Neuronal stem cell (in vitro differentiated cells): Measurements from ENCODE around the gene HOXB8.
A peak's percentile ranks its signal among the peaks of the same experiment; 100 is the strongest.

Source experiments
- DNase-seq: peaks from one replicate; pipeline ENCODE4 v3.0.0-alpha.2; 2013; ENCODE audit warnings: low spot score
- H2AFZ ChIP-seq: one replicate; pipeline ENCODE4 v1.6.1; 2013; ENCODE audit warnings: mild to moderate bottlenecking, low read length, inconsistent platforms
- H2AK5ac ChIP-seq: 2 replicates; pipeline ENCODE4 v1.6.1; 2013; ENCODE audit warnings: low read depth, mild to moderate bottlenecking, inconsistent platforms, low read length, moderate library complexity, mixed read lengths
- H2BK120ac ChIP-seq: 2 replicates; pipeline ENCODE4 v1.6.1; 2013; ENCODE audit warnings: low read depth, mild to moderate bottlenecking, inconsistent platforms, low read length, moderate library complexity, mixed read lengths
- H2BK12ac ChIP-seq: one replicate; pipeline ENCODE4 v1.6.1; 2013; ENCODE audit warnings: low read length, inconsistent platforms
- H2BK15ac ChIP-seq: 2 replicates; pipeline ENCODE4 v1.6.1; 2013; ENCODE audit warnings: mild to moderate bottlenecking, low read length, inconsistent platforms, mixed read lengths
- H2BK5ac ChIP-seq: one replicate; pipeline ENCODE4 v1.6.1; 2013; ENCODE audit warnings: inconsistent platforms, mild to moderate bottlenecking, low read length, moderate library complexity
- H3K14ac ChIP-seq: one replicate; pipeline ENCODE4 v1.6.1; 2013; ENCODE audit warnings: low read length, inconsistent platforms
- H3K18ac ChIP-seq: 2 replicates; pipeline ENCODE4 v1.6.1; 2013; ENCODE audit warnings: low read length, inconsistent platforms
- H3K23ac ChIP-seq: 2 replicates; pipeline ENCODE4 v1.6.1; 2013; ENCODE audit warnings: low read depth, mild to moderate bottlenecking, mixed read lengths, low read length, inconsistent platforms; ENCODE audit not compliant: poor library complexity
- H3K27ac ChIP-seq: replicated peaks from 3 replicates; pipeline ENCODE4 v1.5.1; 2013; ENCODE audit warnings: low read length, inconsistent platforms
- H3K27me3 ChIP-seq, 3 experiments: 2 replicates each; pipeline ENCODE4 v1.6.1; 2013; ENCODE audit warnings: low read length in 3 of 3, mild to moderate bottlenecking in 2 of 3, inconsistent platforms in 1 of 3, low read depth in 1 of 3, mixed read lengths in 1 of 3, moderate library complexity in 1 of 3; ENCODE audit not compliant: control insufficient read depth in 3 of 3, insufficient read depth in 3 of 3
- H3K36me3 ChIP-seq, 2 donors: replicated peaks in 1 of 2; 2 replicates each; pipeline ENCODE4 v1.6.1; 2013; ENCODE audit warnings: low read length in 2 of 2; ENCODE audit not compliant: control insufficient read depth in 2 of 2, insufficient read depth in 2 of 2
- H3K4ac ChIP-seq: 2 replicates; pipeline ENCODE4 v1.6.1; 2013; ENCODE audit warnings: inconsistent platforms, mild to moderate bottlenecking, low read length, moderate library complexity
- H3K4me1 ChIP-seq, 2 donors: 1 replicate in 1 of 2; 2 replicates in 1 of 2; pipeline ENCODE4 v1.6.1; 2013; ENCODE audit warnings: low read length in 2 of 2, low read depth in 1 of 2; ENCODE audit not compliant: control insufficient read depth in 2 of 2, insufficient read depth in 1 of 2
- H3K4me2 ChIP-seq: one replicate; pipeline ENCODE4 v1.6.1; 2013; ENCODE audit warnings: mild to moderate bottlenecking, low read length, inconsistent platforms; ENCODE audit not compliant: insufficient read depth, poor library complexity, severe bottlenecking
- H3K4me3 ChIP-seq, 2 donors: 2 replicates each; pipeline ENCODE4 v1.5.1; 2013; ENCODE audit warnings: low read length in 2 of 2, mild to moderate bottlenecking in 2 of 2, inconsistent platforms in 1 of 2, moderate library complexity in 1 of 2
- H3K79me1 ChIP-seq: one replicate; pipeline ENCODE4 v1.6.1; 2013; ENCODE audit warnings: low read depth, mild to moderate bottlenecking, inconsistent platforms, low read length, moderate library complexity
- H3K9ac ChIP-seq: one replicate; pipeline ENCODE4 v1.6.1; 2013; ENCODE audit warnings: mild to moderate bottlenecking, low read depth, low read length, inconsistent platforms; ENCODE audit not compliant: poor library complexity
- H3K9me3 ChIP-seq, 2 donors: replicated peaks in 1 of 2; 2 replicates each; pipeline versions ENCODE3 to v1.6.1; 2013; ENCODE audit warnings: low read length in 2 of 2, mild to moderate bottlenecking in 2 of 2, inconsistent platforms in 1 of 2, low read depth in 1 of 2, mixed read lengths in 1 of 2, moderate library complexity in 1 of 2; ENCODE audit not compliant: control insufficient read depth in 2 of 2, insufficient read depth in 1 of 2
- H4K8ac ChIP-seq: one replicate; pipeline ENCODE4 v1.6.1; 2013; ENCODE audit warnings: low read depth, mild to moderate bottlenecking, inconsistent platforms, low read length, moderate library complexity
- H4K91ac ChIP-seq: one replicate; pipeline ENCODE4 v1.6.1; 2013; ENCODE audit warnings: low read length, low read depth, mild to moderate bottlenecking, inconsistent platforms; ENCODE audit not compliant: poor library complexity
- WGBS, 2 donors: extraction: QIAGEN DNeasy Blood & Tissue Kit; methylation state at CpG; one replicate each; pipeline ENCODE4 v1.1.7; 2013; ENCODE audit warnings: missing lambda C conversion rate in 2 of 2, mixed read lengths in 1 of 2; ENCODE audit not compliant: insufficient read length in 2 of 2, insufficient replicate concordance in 1 of 2; ENCODE audit errors: extremely low coverage in 2 of 2; 5-methylcytosine and 5-hydroxymethylcytosine counted together

HOXB8 gene

GRCh38 chr17:48594538-48595277 is 20.4 kb downstream of the HOXB8 start:
- no peak overlapping the region for H2BK120ac ChIP-seq
- H3K9ac ChIP-seq, result no peak overlapping the region
- H3K4me2 ChIP-seq, result no peak overlapping the region
- no peak overlapping the region for H2AK5ac ChIP-seq
- WGBS, 2 donors, result no CpG with 5 or more reads among the region's 25 CpGs
- no peak overlapping the region for H4K91ac ChIP-seq
- no peaks in the 10 kb centered on the region for H3K4me1 ChIP-seq
- H3K18ac ChIP-seq, result no peak overlapping the region
- no peak overlapping the region for H2BK12ac ChIP-seq
- peak overlapping the region; percentile 53 for H2AFZ ChIP-seq
- no peak for DNase-seq
- H3K14ac ChIP-seq, result no peak overlapping the region
- H3K27ac ChIP-seq, result no peak overlapping the region
- H4K8ac ChIP-seq, result no peak overlapping the region
- H3K36me3 ChIP-seq, result no peaks in the 10 kb centered on the region
- H2BK5ac ChIP-seq, result no peak overlapping the region
- H3K79me1 ChIP-seq, result no peaks in the 10 kb centered on the region
- no peak overlapping the region for H3K4me3 ChIP-seq
- H3K9me3 ChIP-seq, result peaks cover 0 to 4% of the 10 kb centered on the region in 2 donors
- no peak overlapping the region for H2BK15ac ChIP-seq
- H3K27me3 ChIP-seq, result peaks cover 66 to 100% (median 100%) of the 10 kb centered on the region in 3 experiments
- H3K23ac ChIP-seq, result no peak overlapping the region
- no peak overlapping the region for H3K4ac ChIP-seq

GRCh38 chr17:48593840-48594537 is 21.1 kb downstream of the HOXB8 start:
- H2BK5ac ChIP-seq, result no peak overlapping the region
- no peaks in the 10 kb centered on the region for H3K79me1 ChIP-seq
- no peak overlapping the region for H3K4me3 ChIP-seq
- H2BK12ac ChIP-seq, result no peak overlapping the region
- no peaks in the 10 kb centered on the region for H3K36me3 ChIP-seq
- no peaks in the 10 kb centered on the region for H3K4me1 ChIP-seq
- no peak overlapping the region for H2AK5ac ChIP-seq
- peaks cover 67 to 100% (median 100%) of the 10 kb centered on the region in 3 experiments for H3K27me3 ChIP-seq
- H3K14ac ChIP-seq, result no peak overlapping the region
- H2BK120ac ChIP-seq, result no peak overlapping the region
- H4K91ac ChIP-seq, result no peak overlapping the region
- H2AFZ ChIP-seq, result peak overlapping the region; percentile 53
- H3K4ac ChIP-seq, result no peak overlapping the region
- WGBS, 2 donors, result no CpG with 5 or more reads among the region's 37 CpGs
- no peak overlapping the region for H3K18ac ChIP-seq
- H3K4me2 ChIP-seq, result no peak overlapping the region
- H3K23ac ChIP-seq, result no peak overlapping the region
- no peak overlapping the region for H3K27ac ChIP-seq
- no peak overlapping the region for H3K9ac ChIP-seq
- peak; percentile 76 for DNase-seq
- H2BK15ac ChIP-seq, result no peak overlapping the region
- no peak overlapping the region for H4K8ac ChIP-seq
- H3K9me3 ChIP-seq, result peaks cover 0 to 4% of the 10 kb centered on the region in 2 donors

GRCh38 chr17:48593126-48593829 is 21.8 kb downstream of the HOXB8 start, which contains the start of gene HOXB5:
Gene HOXB5, minus strand, starts transcription at chr17:48593779. Its CDS starts 97 bp downstream, at chr17:48593682.
- Histone ChIP-seq H3K9me3 (peaks cover 0 to 3% of the 10 kb centered on the region in 2 donors), H3K4me1 (no peaks in the 10 kb centered on the region), H2AK5ac (no peak within 1 kb of the TSS), H3K18ac (peak within 1 kb of the TSS; percentile 2), H3K36me3 (no peaks in the 10 kb centered on the region), H3K79me1 (no peaks in the 10 kb centered on the region), H3K27ac (no peak within 1 kb of the TSS), H3K27me3 (peaks cover 65 to 100% (median 100%) of the 10 kb centered on the region in 3 experiments), H3K14ac (no peak within 1 kb of the TSS), H3K4ac (no peak within 1 kb of the TSS), H2BK5ac (no peak within 1 kb of the TSS), H3K4me2 (no peak within 1 kb of the TSS), H2AFZ (peak within 1 kb of the TSS; percentile 53), H3K23ac (peak within 1 kb of the TSS; percentile 70), H4K91ac (no peak within 1 kb of the TSS), H4K8ac (no peak within 1 kb of the TSS), H2BK120ac (no peak within 1 kb of the TSS), H2BK12ac (no peak within 1 kb of the TSS), H3K4me3 (no peak within 1 kb of the TSS), H2BK15ac (no peak within 1 kb of the TSS), H3K9ac (no peak within 1 kb of the TSS)
- DNase-seq, result no peak
- WGBS, 2 donors, result no CpG with 5 or more reads among the region's 50 CpGs

DNA sequence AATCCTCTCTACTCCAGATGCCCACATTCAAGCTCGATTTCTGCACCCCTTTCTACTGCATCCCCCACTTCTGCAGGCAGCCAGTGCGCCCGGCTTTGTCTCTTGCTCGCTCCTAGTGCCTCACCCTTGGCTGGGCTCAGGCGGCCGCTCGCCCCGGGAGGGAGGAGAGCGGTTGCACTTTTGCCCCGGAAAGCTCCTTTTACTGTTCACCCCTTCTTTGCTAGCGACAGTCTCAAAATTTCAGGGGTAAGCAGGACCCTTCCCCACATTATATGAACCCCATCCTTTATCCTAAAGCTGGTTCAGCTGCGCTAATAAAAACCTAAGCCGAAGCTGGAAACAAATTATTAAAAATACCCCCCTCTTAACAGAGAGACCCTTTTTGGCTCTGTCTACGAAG is 22.5 kb downstream of the HOXB8 start:
- H3K4me3 ChIP-seq, result no peak overlapping the region

More for the DNA sequence above, 22.5 kb downstream of the HOXB8 start:
- Histone ChIP-seq H2BK12ac (no peak overlapping the region), H3K18ac (no peak overlapping the region), H2BK5ac (no peak overlapping the region), H3K27ac (no peak overlapping the region), H3K9ac (no peak overlapping the region), H2BK120ac (no peak overlapping the region), H3K36me3 (no peaks in the 10 kb centered on the region), H3K4me2 (no peak overlapping the region), H3K23ac (no peak overlapping the region), H2BK15ac (no peak overlapping the region), H3K27me3 (peaks cover 62 to 100% (median 100%) of the 10 kb centered on the region in 3 experiments), H3K9me3 (peaks cover 0 to 3% of the 10 kb centered on the region in 2 donors), H4K91ac (no peak overlapping the region), H3K79me1 (no peaks in the 10 kb centered on the region), H2AK5ac (no peak overlapping the region), H2AFZ (no peak overlapping the region), H3K4me1 (no peaks in the 10 kb centered on the region), H4K8ac (no peak overlapping the region), H3K4ac (no peak overlapping the region), H3K14ac (no peak overlapping the region)
- no CpG with 5 or more reads among the region's 14 CpGs for WGBS, 2 donors
- no peak for DNase-seq
